Spleen (tissue), 11 donors: ENCODE measurements around the gene NR2F6. TPM values are rescaled to one million over a fixed set of nuclear protein-coding genes. Genes with fewer than 3 reads are reported as not detected.
A peak's percentile ranks its signal among the peaks of the same experiment; 100 is the strongest.

Experiments
- DNase-seq: peaks from one replicate; pipeline ENCODE4 v3.0.0-alpha.2; 2020
- H3K27ac ChIP-seq, 8 donors: fragments of 200-600 bp; sonication (generic) in 7 of 8; 1 replicate in 4 of 8; 2 replicates in 4 of 8; pipeline versions ENCODE4 v1.5.0 to v1.8.0; 2016 to 2021; ENCODE audit warnings: inconsistent platforms in 4 of 8, mild to moderate bottlenecking in 4 of 8, moderate library complexity in 1 of 8
- H3K27me3 ChIP-seq, 7 donors: fragments of 200-600 bp; sonication (generic) in 6 of 7; replicated peaks in 1 of 7; 1 replicate in 4 of 7; 2 replicates in 3 of 7; pipeline versions ENCODE4 v1.5.0 to v1.8.0; 2016 to 2021; ENCODE audit warnings: inconsistent platforms in 3 of 7, mild to moderate bottlenecking in 1 of 7
- H3K36me3 ChIP-seq, 6 donors: fragments of 200-600 bp; sonication (generic) in 5 of 6; 1 replicate in 4 of 6; 2 replicates in 2 of 6; pipeline versions ENCODE4 v1.5.0 to v1.8.0; 2016 to 2021; ENCODE audit warnings: inconsistent platforms in 2 of 6
- H3K4me1 ChIP-seq, 6 donors: fragments of 200-600 bp; sonication (generic) in 5 of 6; 1 replicate in 3 of 6; 2 replicates in 3 of 6; pipeline versions ENCODE4 v1.5.0 to v1.8.0; 2016 to 2021; ENCODE audit warnings: inconsistent platforms in 3 of 6
- H3K4me3 ChIP-seq, 8 donors: fragments of 200-600 bp; sonication (generic) in 7 of 8; 1 replicate in 4 of 8; 2 replicates in 4 of 8; pipeline versions ENCODE4 v1.5.0 to v1.8.0; 2016 to 2021; ENCODE audit warnings: inconsistent platforms in 4 of 8, mild to moderate bottlenecking in 4 of 8, moderate library complexity in 2 of 8
- H3K9me3 ChIP-seq, 8 donors: fragments of 200-600 bp; sonication (generic) in 7 of 8; 1 replicate in 4 of 8; 2 replicates in 4 of 8; pipeline versions ENCODE4 v1.5.0 to v1.8.0; 2016 to 2021; ENCODE audit warnings: inconsistent platforms in 4 of 8
- CTCF ChIP-seq, 11 experiments: fragments of 200-600 bp in 7 of 11; fragments of 450-650 bp in 4 of 11; sonication (generic) in 4 of 11; IDR thresholded peaks in 8 of 11; conservative IDR thresholded peaks in 3 of 11; 1 replicate in 7 of 11; 2 replicates in 4 of 11; pipeline versions ENCODE4 v1.4.0 to v1.8.0; 2016 to 2021; ENCODE audit warnings: antibody characterized with exemption in 11 of 11, inconsistent platforms in 4 of 11, mild to moderate bottlenecking in 1 of 11
- POLR2A ChIP-seq, 3 donors: fragments of 450-650 bp; IDR thresholded peaks; one replicate each; pipeline ENCODE4 v1.5.1; 2017; ENCODE audit warnings: antibody characterized with exemption in 3 of 3, mild to moderate bottlenecking in 1 of 3
- POLR2AphosphoS5 ChIP-seq, 3 donors: sonication (generic); formaldehyde crosslinking; IDR thresholded peaks; one replicate each; pipeline ENCODE4 v1.5.1; 2017; ENCODE audit warnings: antibody characterized with exemption in 3 of 3
- WGBS, 5 donors: extraction: QIAGEN DNeasy Blood & Tissue Kit in 3 of 5; methylation state at CpG; one replicate each; pipeline versions ENCODE4 v1.1.5 to v1.1.7; 2013 to 2018; 5-methylcytosine and 5-hydroxymethylcytosine counted together
- intact Hi-C: fragments of 100-400 bp; cut with DNase I; formaldehyde crosslinking; loops from one replicate; pipeline ENCODE4 v1.15.0; 2023; ENCODE audit warnings: low total_unique reads
- polyA plus RNA-seq, 3 donors: library from polyadenylated mRNA; stranded (reverse); fragments of 200-250 nt; gene quantifications; one replicate each; pipeline ENCODE4 v1.2.1, GENCODE V29; 2013
- total RNA-seq, 7 donors: library from RNA; depleted of rRNA in 3 of 7; stranded (reverse); fragments of >200 nt in 3 of 7; fragmentation: NEBNext Ultra II Directional in 4 of 7; extraction: Animal tissue kit (Norgen Biotek cat#: 25700) in 4 of 7; gene quantifications; one replicate each; pipeline versions ENCODE4 v1.1.0 to v1.2.1, GENCODE V29; 2016 to 2021
- donor health status: healthy with polysubstance abuse.
- donor health status: DM: no; HTN: no; CAD: no; lungs with moderate emphysema.
- donor health status: DM: no; HTN: no; CAD: no.
- donor health status: Bipolar disorder and iron deficiency.
- donor health status: healthy.
- donor health status: DM: no; HTN: no; CAD: no.
- donor health status: DM: yes; HTN: yes; CAD: no.

NR2F6 gene
- total and polyA plus RNA-seq, 10 donors = 6.6 to 15.0 (median 13.0) TPM

GRCh38 chr19:17268754-17269153 is 23.0 kb upstream of the NR2F6 start:
- no peak for TF ChIP-seq POLR2A (IDR thresholded peaks at IDR 0.05)
- no peak for TF ChIP-seq POLR2AphosphoS5 (IDR thresholded peaks at IDR 0.05)
- TF ChIP-seq CTCF (IDR thresholded peaks at IDR 0.05 in 8 of 11, conservative IDR thresholded peaks at IDR 0.05 in 3 of 11) = no peak
- Histone ChIP-seq H3K4me1 (peaks cover 13 to 48% (median 33%) of the 10 kb centered on the region in 6 donors), H3K4me3 (no peak overlapping the region), H3K27me3 (no peaks in the 10 kb centered on the region), H3K36me3 (peaks cover 2 to 53% (median 39%) of the 10 kb centered on the region in 6 donors), H3K27ac (no peak overlapping the region), H3K9me3 (no peaks in the 10 kb centered on the region)
- intact Hi-C loops = no loop called here
- no peak for DNase-seq
- 91 to 94% (median 93%) methylated on average over 3 to 13 of the region's 13 CpGs for WGBS, 5 donors

GRCh38 chr19:17266975-17267788 is 21.5 kb upstream of the NR2F6 start, which contains the start of gene BABAM1:
TSS of gene BABAM1 (plus strand) at chr19:17267443. CDS start at chr19:17268807, 1,364 bp downstream.
- H3K4me1 ChIP-seq = peaks cover 13 to 53% (median 35%) of the 10 kb centered on the region in 6 donors
- no peaks in the 10 kb centered on the region for H3K27me3 ChIP-seq
- peak; percentile 97 for DNase-seq
- H3K27ac ChIP-seq = peak within 1 kb of the TSS; percentile 71 to 88 (median 84)
- peaks cover 2 to 37% (median 31%) of the 10 kb centered on the region in 6 donors for H3K36me3 ChIP-seq
- WGBS, 5 donors = 0 to 1% (median 0%) methylated on average over 27 of the region's 27 CpGs
- peak within 1 kb of the TSS; percentile 73 to 92 (median 89) for H3K4me3 ChIP-seq
- TF ChIP-seq POLR2A (IDR thresholded peaks at IDR 0.05) = no peak
- TF ChIP-seq POLR2AphosphoS5 (IDR thresholded peaks at IDR 0.05) = peak; percentile 73 to 89 (median 82)
- peak in 1 of 11 experiments; percentile 14 for TF ChIP-seq CTCF (IDR thresholded peaks at IDR 0.05 in 8 of 11, conservative IDR thresholded peaks at IDR 0.05 in 3 of 11)
- H3K9me3 ChIP-seq = no peaks in the 10 kb centered on the region
- intact Hi-C loops = no loop called here

- peak overlapping the region in 7 of 8 donors; percentile 61 to 88 (median 83) for H3K27ac ChIP-seq
- WGBS, 5 donors = 28 to 44% (median 39%) methylated on average over 12 of the region's 12 CpGs
Measured at GRCh38 chr19:17266589-17266974, 20.9 kb upstream of the NR2F6 start.

More at GRCh38 chr19:17266589-17266974, 20.9 kb upstream of the NR2F6 start:
- H3K9me3 ChIP-seq = no peaks in the 10 kb centered on the region
- no peaks in the 10 kb centered on the region for H3K27me3 ChIP-seq
- H3K4me1 ChIP-seq = peaks cover 13 to 53% (median 35%) of the 10 kb centered on the region in 6 donors
- TF ChIP-seq POLR2AphosphoS5 (IDR thresholded peaks at IDR 0.05) (no peak), CTCF (IDR thresholded peaks at IDR 0.05 in 8 of 11, conservative IDR thresholded peaks at IDR 0.05 in 3 of 11) (no peak), POLR2A (IDR thresholded peaks at IDR 0.05) (no peak)
- intact Hi-C loops = no loop called here
- H3K36me3 ChIP-seq = peaks cover 2 to 31% (median 25%) of the 10 kb centered on the region in 6 donors
- DNase-seq = no peak
- peak overlapping the region in 4 of 8 donors; percentile 82 to 91 (median 90) for H3K4me3 ChIP-seq
